HAP-1 (cell line): ENCODE measurements around the gene PHIP.

Source experiments
- DNase-seq, 2 experiments: peaks; one replicate each; pipeline ENCODE4 v3.0.0-alpha.2; 2016 to 2020; ENCODE audit warnings: low spot score in 2 of 2
- H3K27me3 ChIP-seq: fragments of 250-450 bp; sonication (Bioruptor Pico); 2 replicates; pipeline ENCODE4 v1.5.1; 2020; ENCODE audit warnings: low read depth, mild to moderate bottlenecking, moderate library complexity
- H3K36me3 ChIP-seq: fragments of 250-450 bp; sonication (Bioruptor Pico); replicated peaks from 2 replicates; pipeline ENCODE4 v1.5.1; 2020; ENCODE audit warnings: mild to moderate bottlenecking
- H3K4me1 ChIP-seq: fragments of 250-450 bp; sonication (Bioruptor Pico); 2 replicates; pipeline ENCODE4 v1.5.1; 2020; ENCODE audit warnings: mild to moderate bottlenecking
- H3K4me3 ChIP-seq: fragments of 250-450 bp; sonication (Bioruptor Pico); 2 replicates; pipeline ENCODE4 v1.5.1; 2020; ENCODE audit warnings: mild to moderate bottlenecking, moderate library complexity
- H3K9me3 ChIP-seq: fragments of 250-450 bp; sonication (Bioruptor Pico); 2 replicates; pipeline ENCODE4 v1.5.1; 2020; ENCODE audit warnings: mild to moderate bottlenecking, moderate library complexity
- in situ Hi-C: fragments of 300-500 bp; cut with MboI; formaldehyde crosslinking; loops from 3 replicates; pipeline ENCODE4 v1.14.3; 2020; ENCODE audit warnings: low sequenced_read_pairs, inconsistent platforms, mixed read lengths

PHIP gene

DNA sequence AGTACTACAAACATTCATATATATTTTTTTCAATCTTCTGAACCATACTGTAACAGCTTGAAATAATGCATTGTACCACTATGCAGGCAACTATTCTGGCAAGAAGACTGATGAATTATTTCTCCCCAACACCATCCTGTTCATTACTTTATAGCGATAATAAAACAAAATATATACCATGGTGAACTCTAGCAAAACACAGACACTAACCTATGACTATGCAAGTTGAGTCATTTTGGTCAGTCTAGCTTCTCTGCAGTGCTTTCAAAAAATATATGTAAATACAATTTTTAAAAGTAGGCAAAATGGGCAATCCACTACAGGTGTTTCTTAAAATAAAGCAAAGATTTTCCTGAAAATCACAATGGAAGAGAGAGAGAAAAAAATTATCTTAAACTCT lies 20.3 kb downstream of the PHIP start:
- in situ Hi-C loops: no loop called here
- H3K36me3 ChIP-seq: peaks cover 72% of the 10 kb centered on the region
- H3K4me3 ChIP-seq: no peak overlapping the region
- H3K9me3 ChIP-seq: no peaks in the 10 kb centered on the region
- H3K27me3 ChIP-seq: no peaks in the 10 kb centered on the region
- H3K4me1 ChIP-seq: no peaks in the 10 kb centered on the region
- DNase-seq: no peak

DNA sequence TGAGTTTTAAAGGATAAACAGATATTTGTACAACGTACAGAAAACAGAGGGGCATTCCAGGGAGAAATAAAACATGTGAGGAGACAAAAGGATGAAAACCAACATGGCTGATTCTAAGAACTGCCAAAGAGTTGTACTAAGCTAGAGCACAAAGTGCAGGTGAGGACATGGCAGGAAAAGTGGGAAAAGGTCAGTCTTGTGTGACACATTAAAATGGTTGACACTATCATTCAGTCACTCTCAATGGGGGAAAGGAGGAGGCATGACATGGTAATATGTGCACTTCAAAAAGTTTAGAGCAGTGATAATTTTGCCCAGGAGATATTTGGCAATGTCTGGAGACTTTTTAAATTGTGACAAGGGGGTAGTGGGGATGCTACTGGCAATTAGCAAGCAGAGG lies 21.8 kb downstream of the PHIP start:
- no peak for DNase-seq
- Histone ChIP-seq H3K36me3 (peaks cover 81% of the 10 kb centered on the region), H3K27me3 (no peaks in the 10 kb centered on the region), H3K4me3 (no peak overlapping the region), H3K4me1 (no peaks in the 10 kb centered on the region), H3K9me3 (no peaks in the 10 kb centered on the region)
- in situ Hi-C loops: no loop called here

GRCh38 chr6:79048611-79049010 lies 29.4 kb downstream of the PHIP start:
- H3K4me1 ChIP-seq: peaks cover 7% of the 10 kb centered on the region
- peaks cover 23% of the 10 kb centered on the region for H3K36me3 ChIP-seq
- no peaks in the 10 kb centered on the region for H3K27me3 ChIP-seq
- no peak overlapping the region for H3K4me3 ChIP-seq
- in situ Hi-C loops: no loop called here
- H3K9me3 ChIP-seq: no peaks in the 10 kb centered on the region
- DNase-seq: peak; percentile 22 to 42

DNA sequence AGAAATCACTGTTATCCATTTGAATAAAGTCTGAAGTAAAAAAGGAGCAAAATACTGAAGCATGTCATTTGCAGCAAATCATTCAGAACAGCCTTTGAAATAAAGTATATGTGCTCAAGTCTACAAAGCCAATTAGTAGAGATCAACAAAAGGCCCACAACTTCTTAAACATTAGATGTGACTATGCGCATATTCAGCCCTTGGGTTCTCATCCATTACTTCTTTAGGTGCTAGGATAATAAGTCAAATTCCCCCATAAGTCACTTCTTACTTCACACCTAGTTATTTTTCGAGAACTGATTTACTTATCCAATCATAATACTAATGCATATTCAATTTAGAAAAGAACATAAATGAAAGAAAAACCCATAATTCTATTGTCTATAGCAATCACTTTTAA lies 31.0 kb downstream of the PHIP start:
- Histone ChIP-seq H3K9me3 (no peaks in the 10 kb centered on the region), H3K4me3 (no peak overlapping the region), H3K27me3 (no peaks in the 10 kb centered on the region), H3K4me1 (peaks cover 7% of the 10 kb centered on the region), H3K36me3 (peaks cover 14% of the 10 kb centered on the region)
- in situ Hi-C loops: no loop called here
- peak in 1 of 2 experiments; percentile 4 for DNase-seq

- no peaks in the 10 kb centered on the region for H3K27me3 ChIP-seq
- in situ Hi-C loops: no loop called here
- no peaks in the 10 kb centered on the region for H3K9me3 ChIP-seq
- no peak for DNase-seq
- peaks cover 21% of the 10 kb centered on the region for H3K36me3 ChIP-seq
- H3K4me1 ChIP-seq: peaks cover 7% of the 10 kb centered on the region
- no peak overlapping the region for H3K4me3 ChIP-seq
Measured at GRCh38 chr6:79045966-79046365, 32.1 kb downstream of the PHIP start.

DNA sequence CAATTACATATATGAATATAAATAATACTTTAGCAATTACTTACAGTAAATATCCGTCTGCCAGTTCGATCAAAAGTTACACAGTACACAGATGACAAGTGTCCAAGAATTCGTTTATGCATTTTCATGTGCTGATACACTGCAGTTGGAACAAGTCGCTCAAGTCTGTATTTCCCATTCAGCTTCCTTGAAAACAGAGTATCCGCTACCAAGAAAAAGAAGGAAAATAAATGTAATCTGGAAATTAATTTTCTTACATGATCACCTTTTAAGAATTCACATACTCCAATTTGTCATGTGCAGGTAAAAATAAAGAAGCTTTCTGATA lies 35.3 kb downstream of the PHIP start:
- DNase-seq: no peak
- Histone ChIP-seq H3K4me3 (no peak overlapping the region), H3K27me3 (no peaks in the 10 kb centered on the region), H3K4me1 (peaks cover 7% of the 10 kb centered on the region), H3K36me3 (peaks cover 36% of the 10 kb centered on the region), H3K9me3 (no peaks in the 10 kb centered on the region)
- in situ Hi-C loops: no loop called here

DNA sequence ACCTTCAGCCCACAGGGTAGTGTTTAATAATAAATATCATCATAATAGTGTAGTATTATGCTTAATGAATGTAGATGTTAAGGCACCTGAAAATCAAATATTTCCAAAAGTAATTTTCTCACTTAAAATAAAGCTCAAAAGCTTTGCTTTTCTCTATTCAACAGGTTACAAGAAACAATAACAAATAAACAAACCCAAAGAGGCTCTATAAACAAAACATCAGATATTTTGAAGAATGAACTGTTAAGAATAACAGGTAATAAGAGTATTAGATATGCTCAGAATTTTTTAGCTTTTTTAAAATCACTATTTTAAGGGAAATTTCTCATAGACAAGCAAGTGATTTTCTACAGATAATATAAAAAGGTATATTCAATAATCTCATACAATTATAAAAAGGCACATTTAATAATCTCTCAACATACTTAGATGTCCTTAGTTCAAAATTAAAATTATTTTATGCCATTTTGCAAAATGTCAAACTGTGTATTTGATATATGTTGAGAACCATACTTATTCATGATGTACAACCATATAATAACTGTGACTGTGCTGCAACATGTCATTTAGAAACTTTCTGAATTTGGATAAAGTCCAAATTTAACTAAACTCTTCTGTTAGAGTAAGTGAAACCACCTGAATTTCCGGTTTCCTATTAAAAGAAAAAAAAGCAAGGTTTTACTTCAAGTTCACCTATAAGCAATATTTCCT lies 35.8 kb downstream of the PHIP start:
- DNase-seq: no peak
- in situ Hi-C loops: no loop called here
- Histone ChIP-seq H3K9me3 (no peaks in the 10 kb centered on the region), H3K4me3 (no peak overlapping the region), H3K27me3 (no peaks in the 10 kb centered on the region), H3K36me3 (peaks cover 40% of the 10 kb centered on the region), H3K4me1 (peaks cover 3% of the 10 kb centered on the region; the same call in 1 of the 2 replicates)

DNA sequence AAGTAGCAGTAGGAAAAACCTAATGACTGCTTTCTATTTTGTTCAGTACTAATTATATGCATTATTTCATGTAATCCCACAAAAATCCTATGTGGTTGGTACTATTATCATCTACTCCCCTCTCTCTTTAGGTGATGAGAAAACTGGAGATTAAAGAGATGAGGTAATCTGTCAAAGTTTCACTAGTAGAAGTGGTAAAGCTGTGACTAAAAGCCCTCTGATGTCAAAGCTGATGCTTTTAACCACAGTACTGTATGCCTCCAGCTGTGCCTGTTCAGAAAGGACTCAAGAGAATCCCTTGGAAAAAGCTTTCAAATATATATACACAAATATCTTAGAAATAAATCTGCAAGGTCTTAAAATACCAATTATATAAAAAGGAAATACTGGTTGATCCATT lies 38.0 kb downstream of the PHIP start:
- H3K9me3 ChIP-seq: no peaks in the 10 kb centered on the region
- no peaks in the 10 kb centered on the region for H3K27me3 ChIP-seq
- no peak for DNase-seq
- in situ Hi-C loops: no loop called here
- H3K4me3 ChIP-seq: no peak overlapping the region
- H3K36me3 ChIP-seq: peaks cover 40% of the 10 kb centered on the region
- no peaks in the 10 kb centered on the region; the same call in 1 of the 2 replicates for H3K4me1 ChIP-seq

DNA sequence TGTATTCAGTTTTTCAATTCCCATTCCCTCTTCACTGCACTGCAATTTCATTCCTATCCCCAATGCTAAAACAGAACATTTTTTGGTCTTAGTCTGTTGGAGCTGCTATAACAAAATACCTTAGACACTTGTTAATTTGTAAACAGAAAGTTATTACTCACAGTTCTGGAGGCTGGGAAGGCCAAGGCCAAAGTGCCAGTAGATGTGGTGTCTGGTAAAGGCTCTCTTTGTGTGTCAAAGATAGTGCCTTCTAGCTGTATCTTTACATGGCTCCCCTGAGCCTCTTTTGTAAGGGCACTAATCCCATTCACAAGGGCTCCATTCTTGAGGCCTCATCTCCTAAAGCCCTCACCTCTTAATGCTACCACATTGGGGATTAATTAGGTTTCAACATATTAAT lies 40.0 kb downstream of the PHIP start:
- DNase-seq: no peak
- H3K4me1 ChIP-seq: no peaks in the 10 kb centered on the region; the same call in 1 of the 2 replicates
- H3K36me3 ChIP-seq: peaks cover 50% of the 10 kb centered on the region
- H3K4me3 ChIP-seq: no peak overlapping the region
- in situ Hi-C loops: no loop called here
- H3K27me3 ChIP-seq: no peaks in the 10 kb centered on the region
- H3K9me3 ChIP-seq: no peaks in the 10 kb centered on the region

GRCh38 chr6:79034865-79035264 lies 43.2 kb downstream of the PHIP start:
- Histone ChIP-seq H3K9me3 (no peaks in the 10 kb centered on the region), H3K4me3 (no peak overlapping the region), H3K27me3 (no peaks in the 10 kb centered on the region), H3K36me3 (peaks cover 40% of the 10 kb centered on the region), H3K4me1 (no peaks in the 10 kb centered on the region; the same call in 1 of the 2 replicates)
- in situ Hi-C loops: no loop called here
- no peak for DNase-seq

GRCh38 chr6:79033279-79033678 lies 44.8 kb downstream of the PHIP start:
- H3K36me3 ChIP-seq: peaks cover 33% of the 10 kb centered on the region
- in situ Hi-C loops: no loop called here

DNA sequence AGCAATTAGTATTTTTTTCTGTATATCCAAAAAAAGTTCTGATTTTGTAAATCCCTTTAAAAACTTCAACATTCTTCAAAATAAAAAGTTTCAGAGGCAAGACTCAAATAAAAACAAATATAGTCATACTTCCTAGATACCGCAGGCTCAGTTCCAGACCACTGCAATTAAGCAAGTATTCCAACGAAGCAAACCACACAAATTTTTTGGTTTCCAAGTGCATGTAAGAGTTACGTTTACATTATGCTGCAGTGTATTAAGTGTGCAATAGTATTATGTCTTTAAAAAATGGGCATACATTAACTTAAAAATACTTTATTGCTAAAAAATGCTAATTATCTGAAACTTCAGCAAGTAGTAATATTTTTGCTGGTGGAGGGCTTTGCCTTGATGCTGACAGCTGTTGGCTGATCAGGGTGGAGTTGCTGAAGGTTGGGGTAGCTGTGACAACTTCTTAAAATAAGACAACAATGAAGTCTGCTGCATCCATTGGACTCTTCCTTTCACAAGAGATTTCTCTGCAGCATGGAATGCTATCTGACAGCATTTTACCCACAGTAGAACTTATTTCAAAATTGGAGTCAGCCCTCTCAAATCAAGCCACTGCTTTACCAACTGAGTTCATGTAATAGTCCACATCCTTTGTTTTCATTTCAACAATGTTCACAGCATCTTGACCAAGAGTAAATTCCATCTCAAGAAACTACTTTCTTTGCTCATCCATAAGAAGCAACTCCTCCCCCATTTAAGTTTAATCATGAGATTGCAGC lies 46.0 kb downstream of the PHIP start:
- Histone ChIP-seq H3K9me3 (no peaks in the 10 kb centered on the region), H3K4me3 (no peak overlapping the region), H3K4me1 (no peaks in the 10 kb centered on the region), H3K36me3 (peaks cover 24% of the 10 kb centered on the region), H3K27me3 (no peaks in the 10 kb centered on the region)
- in situ Hi-C loops: no loop called here
- DNase-seq: no peak

More at GRCh38 chr6:79033279-79033678, 44.8 kb downstream of the PHIP start:
- no peak for DNase-seq
- H3K4me3 ChIP-seq: no peak overlapping the region
- H3K4me1 ChIP-seq: no peaks in the 10 kb centered on the region
- H3K9me3 ChIP-seq: no peaks in the 10 kb centered on the region
- H3K27me3 ChIP-seq: no peaks in the 10 kb centered on the region

- DNase-seq: no peak
- Histone ChIP-seq H3K9me3 (no peaks in the 10 kb centered on the region), H3K4me1 (no peaks in the 10 kb centered on the region), H3K36me3 (peaks cover 27% of the 10 kb centered on the region), H3K27me3 (no peaks in the 10 kb centered on the region), H3K4me3 (no peak overlapping the region)
- in situ Hi-C loops: no loop called here
Measured at GRCh38 chr6:79030511-79030910, 47.5 kb downstream of the PHIP start.

DNA sequence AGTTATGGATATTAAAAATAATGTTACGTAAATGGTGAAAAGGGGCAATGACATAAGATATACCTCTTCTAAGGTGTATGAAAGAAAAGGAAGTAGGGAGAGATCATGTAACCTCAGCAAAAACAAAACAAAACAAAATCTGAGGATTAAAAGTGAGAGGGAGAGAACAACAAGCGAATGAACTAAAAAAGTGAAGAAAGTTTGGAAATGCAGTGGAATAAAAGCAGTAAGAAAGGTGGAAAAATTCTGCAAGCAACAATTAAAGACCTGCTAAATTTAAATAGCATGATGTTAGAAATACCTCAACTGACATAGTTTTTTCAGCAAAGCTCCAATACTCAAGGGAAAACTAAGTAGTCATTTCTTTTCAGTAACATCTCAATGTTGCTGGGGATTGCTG lies 48.0 kb downstream of the PHIP start:
- peaks cover 27% of the 10 kb centered on the region for H3K36me3 ChIP-seq
- in situ Hi-C loops: no loop called here
- H3K4me1 ChIP-seq: no peaks in the 10 kb centered on the region
- DNase-seq: no peak
- H3K27me3 ChIP-seq: no peaks in the 10 kb centered on the region
- H3K9me3 ChIP-seq: no peaks in the 10 kb centered on the region
- H3K4me3 ChIP-seq: no peak overlapping the region
